Caco-2 (cell line): Measurements from ENCODE around the gene RHOG. TPM values are rescaled to one million over a fixed set of nuclear protein-coding genes. Genes with fewer than 3 reads are reported as not detected.

ENCODE experiments used
- BruUV-seq: library from RNA; stranded (reverse); fragments of 400-500 nt; replicated peaks from 2 replicates; lab custom pipeline; 2021; lab: Mats Ljungman, UMichigan
- CTCF ChIA-PET: fragments of 300-600 bp; sonication (Branson Sonifier 250); formaldehyde crosslinking; loops from one replicate; lab custom pipeline; 2022; ENCODE audit warnings: antibody characterized with exemption; lab: Charles Lee
- POLR2A ChIA-PET: fragments of 300-600 bp; sonication (Branson Sonifier 250); formaldehyde crosslinking; loops from one replicate; lab custom pipeline; 2022; ENCODE audit warnings: antibody characterized with exemption; lab: Charles Lee
- DNase-seq, 2 experiments: peaks; one replicate each; pipeline versions ENCODE4 v3.0.0 to v3.0.0-alpha.2; 2020 to 2022
- H3K27me3 ChIP-seq: replicated peaks from 2 replicates; pipeline ENCODE4 v1.6.0; 2011; ENCODE audit warnings: low read length; ENCODE audit not compliant: control insufficient read depth, insufficient read depth
- H3K36me3 ChIP-seq: 2 replicates; pipeline ENCODE4 v1.5.1; 2011; ENCODE audit warnings: low read length; ENCODE audit not compliant: control insufficient read depth, insufficient read depth
- H3K4me1 ChIP-seq: fragments of 250-450 bp; sonication (Bioruptor Pico); 2 replicates; pipeline ENCODE4 v1.5.1; 2020; ENCODE audit warnings: mild to moderate bottlenecking
- H3K4me3 ChIP-seq: 2 replicates; pipeline ENCODE4 v1.5.1; 2011; ENCODE audit warnings: low read depth, mild to moderate bottlenecking, control low read depth, low read length
- H3K9me3 ChIP-seq: fragments of 250-450 bp; sonication (Bioruptor Pico); 2 replicates; pipeline ENCODE4 v1.5.1; 2020; ENCODE audit warnings: mild to moderate bottlenecking, moderate library complexity
- H3K27ac Mint-ChIP-seq: one replicate; pipeline ENCODE4 v1.8.0; 2022; ENCODE audit warnings: mixed read lengths; ENCODE audit not compliant: unreplicated experiment
- H3K27me3 Mint-ChIP-seq: one replicate; pipeline ENCODE4 v1.8.0; 2022; ENCODE audit warnings: mixed read lengths; ENCODE audit not compliant: insufficient read depth, unreplicated experiment
- H3K36me3 Mint-ChIP-seq: one replicate; pipeline ENCODE4 v1.8.0; 2022; ENCODE audit warnings: mild to moderate bottlenecking, mixed read lengths; ENCODE audit not compliant: insufficient read depth, unreplicated experiment
- H3K4me1 Mint-ChIP-seq: one replicate; pipeline ENCODE4 v1.8.0; 2022; ENCODE audit warnings: low read depth, mixed read lengths; ENCODE audit not compliant: unreplicated experiment
- H3K4me3 Mint-ChIP-seq: one replicate; pipeline ENCODE4 v1.8.0; 2022; ENCODE audit warnings: mild to moderate bottlenecking, moderate library complexity, mixed read lengths; ENCODE audit not compliant: unreplicated experiment
- H3K9me3 Mint-ChIP-seq: one replicate; pipeline ENCODE4 v1.8.0; 2022; ENCODE audit warnings: mixed read lengths; ENCODE audit not compliant: unreplicated experiment
- intact Hi-C: fragments of 100-400 bp; cut with micrococcal nuclease; formaldehyde crosslinking; loops from one replicate; pipeline ENCODE4 v1.10.0; 2022; ENCODE audit not compliant: unreplicated experiment
- total RNA-seq: library from RNA; stranded (reverse); gene quantifications from 2 replicates; pipeline ENCODE4 v1.2.3, GENCODE V29; 2022
- TF ChIP-seq, protein P1 (sequence below), 2 experiments: fragments of 200-600 bp in 1 of 2; IDR thresholded peaks; 1 replicate in 1 of 2; 2 replicates in 1 of 2; pipeline versions ENCODE4 v1.5.1 to v1.8.0; 2011 to 2022; ENCODE audit warnings: antibody characterized with exemption in 1 of 2, control low read depth in 1 of 2, inconsistent platforms in 1 of 2, low read depth in 1 of 2, low read length in 1 of 2, mild to moderate bottlenecking in 1 of 2, moderate library complexity in 1 of 2; ENCODE audit not compliant: insufficient read depth in 1 of 2, severe bottlenecking in 1 of 2, unreplicated experiment in 1 of 2

The RHOG gene
- total RNA-seq, 1 experiment from 2014 or later, result 36.9 TPM

DNA sequence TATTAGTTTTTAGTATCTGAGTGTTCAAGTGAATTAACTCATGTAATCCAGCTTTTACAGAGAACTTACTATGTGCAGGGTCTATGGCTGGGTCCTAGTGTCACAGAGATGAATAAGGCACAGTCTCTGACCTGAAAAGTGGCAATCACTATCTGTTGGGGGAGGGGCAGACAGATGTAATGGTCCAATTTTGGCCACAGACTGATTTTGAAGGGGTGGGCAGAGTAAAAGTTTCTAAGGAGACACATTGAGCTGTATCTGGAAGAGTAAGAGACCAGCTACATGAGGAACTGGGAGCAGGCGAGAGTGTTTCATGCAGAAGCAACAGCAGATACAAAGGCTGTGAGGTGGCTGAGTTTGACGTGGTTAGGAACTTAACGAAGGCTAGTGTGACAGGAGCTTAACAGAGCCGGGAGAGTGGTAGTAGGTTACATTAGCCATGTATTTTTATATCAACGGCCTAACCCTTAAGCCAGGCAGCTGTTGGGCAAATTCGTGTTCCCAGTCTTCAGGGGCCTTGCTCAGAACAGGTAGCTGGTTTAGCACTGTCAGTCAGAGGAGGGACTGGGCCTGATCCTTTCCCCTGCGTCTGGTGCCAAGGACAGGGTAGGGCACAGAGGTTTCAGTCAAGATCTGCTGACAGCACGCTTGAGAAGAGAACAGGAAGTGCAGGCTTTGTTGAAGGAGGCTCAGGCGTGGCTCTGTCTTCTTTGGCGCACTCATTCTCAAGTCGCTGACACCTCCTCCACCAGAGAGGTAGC is 13.3 kb upstream of the RHOG start:
- Mint-ChIP-seq H3K9me3 (no peaks in the 10 kb centered on the region), H3K27ac (peak overlapping the region; percentile 69), H3K27me3 (no peaks in the 10 kb centered on the region), H3K4me1 (peaks cover 27% of the 10 kb centered on the region), H3K4me3 (peak overlapping the region; percentile 84), H3K36me3 (peaks cover 14% of the 10 kb centered on the region)
- H3K4me1 ChIP-seq, result peaks cover 15% of the 10 kb centered on the region
- no peaks in the 10 kb centered on the region for H3K36me3 ChIP-seq
- intact Hi-C loops, result loop anchor here (1.0 kb wide), 3 partner anchors 105 to 218 kb away; no protein-coding TSS in a partner anchor
- DNase-seq, result no peak
- no TSS peak for BruUV-seq
- H3K9me3 ChIP-seq, result no peaks in the 10 kb centered on the region
- TF ChIP-seq, protein P1, sequence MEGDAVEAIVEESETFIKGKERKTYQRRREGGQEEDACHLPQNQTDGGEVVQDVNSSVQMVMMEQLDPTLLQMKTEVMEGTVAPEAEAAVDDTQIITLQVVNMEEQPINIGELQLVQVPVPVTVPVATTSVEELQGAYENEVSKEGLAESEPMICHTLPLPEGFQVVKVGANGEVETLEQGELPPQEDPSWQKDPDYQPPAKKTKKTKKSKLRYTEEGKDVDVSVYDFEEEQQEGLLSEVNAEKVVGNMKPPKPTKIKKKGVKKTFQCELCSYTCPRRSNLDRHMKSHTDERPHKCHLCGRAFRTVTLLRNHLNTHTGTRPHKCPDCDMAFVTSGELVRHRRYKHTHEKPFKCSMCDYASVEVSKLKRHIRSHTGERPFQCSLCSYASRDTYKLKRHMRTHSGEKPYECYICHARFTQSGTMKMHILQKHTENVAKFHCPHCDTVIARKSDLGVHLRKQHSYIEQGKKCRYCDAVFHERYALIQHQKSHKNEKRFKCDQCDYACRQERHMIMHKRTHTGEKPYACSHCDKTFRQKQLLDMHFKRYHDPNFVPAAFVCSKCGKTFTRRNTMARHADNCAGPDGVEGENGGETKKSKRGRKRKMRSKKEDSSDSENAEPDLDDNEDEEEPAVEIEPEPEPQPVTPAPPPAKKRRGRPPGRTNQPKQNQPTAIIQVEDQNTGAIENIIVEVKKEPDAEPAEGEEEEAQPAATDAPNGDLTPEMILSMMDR (IDR thresholded peaks at IDR 0.05; ENCODE audit: insufficient read depth in 1 of 2, low read depth in 1 of 2, low read length in 1 of 2, severe bottlenecking in 1 of 2, unreplicated experiment in 1 of 2), result no peak
- H3K27me3 ChIP-seq, result no peaks in the 10 kb centered on the region
- POLR2A ChIA-PET, result interaction anchor here (0.8 to 2.6 kb wide), 4 partner anchors 13 to 207 kb away, joined by 3 to 11 read pairs (median 6); partner anchors contain the start of gene RHOG
- no peak overlapping the region for H3K4me3 ChIP-seq
- CTCF ChIA-PET, result interaction anchor here (0.7 to 3.6 kb wide), 22 partner anchors 11 to 219 kb away, joined by 3 to 80 read pairs (median 7); partner anchors contain the start of gene RHOG

DNA sequence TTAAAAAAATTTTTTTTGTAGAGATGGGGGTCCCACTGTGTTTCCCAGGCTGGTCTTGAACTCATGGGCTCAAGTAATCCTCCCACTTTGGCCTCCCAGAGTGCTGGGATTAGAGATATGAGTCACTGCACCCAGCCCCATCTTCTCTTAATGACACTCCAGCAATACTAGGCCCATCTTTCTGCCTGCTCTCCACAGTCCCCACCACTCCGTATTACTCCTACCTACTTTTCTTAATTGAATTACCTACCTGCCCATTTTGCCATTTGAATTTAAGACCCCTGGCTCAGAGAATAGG is 12.7 kb upstream of the RHOG start:
- no peaks in the 10 kb centered on the region for H3K9me3 ChIP-seq
- no peaks in the 10 kb centered on the region for H3K27me3 ChIP-seq
- ChIA-PET POLR2A (no interaction called here), CTCF (interaction anchor here (2.2 kb wide), 1 partner anchor 24 kb away, joined by 24 read pairs; no protein-coding TSS in a partner anchor)
- Mint-ChIP-seq H3K27ac (no peak overlapping the region), H3K36me3 (peaks cover 17% of the 10 kb centered on the region), H3K4me1 (peaks cover 33% of the 10 kb centered on the region), H3K4me3 (no peak overlapping the region), H3K27me3 (no peaks in the 10 kb centered on the region), H3K9me3 (no peaks in the 10 kb centered on the region)
- no TSS peak for BruUV-seq
- intact Hi-C loops, result no loop called here
- TF ChIP-seq, protein P1 (IDR thresholded peaks at IDR 0.05; ENCODE audit: insufficient read depth in 1 of 2, low read depth in 1 of 2, low read length in 1 of 2, severe bottlenecking in 1 of 2, unreplicated experiment in 1 of 2), result no peak
- no peaks in the 10 kb centered on the region for H3K36me3 ChIP-seq
- no peak for DNase-seq
- peaks cover 15% of the 10 kb centered on the region for H3K4me1 ChIP-seq
- no peak overlapping the region for H3K4me3 ChIP-seq

DNA sequence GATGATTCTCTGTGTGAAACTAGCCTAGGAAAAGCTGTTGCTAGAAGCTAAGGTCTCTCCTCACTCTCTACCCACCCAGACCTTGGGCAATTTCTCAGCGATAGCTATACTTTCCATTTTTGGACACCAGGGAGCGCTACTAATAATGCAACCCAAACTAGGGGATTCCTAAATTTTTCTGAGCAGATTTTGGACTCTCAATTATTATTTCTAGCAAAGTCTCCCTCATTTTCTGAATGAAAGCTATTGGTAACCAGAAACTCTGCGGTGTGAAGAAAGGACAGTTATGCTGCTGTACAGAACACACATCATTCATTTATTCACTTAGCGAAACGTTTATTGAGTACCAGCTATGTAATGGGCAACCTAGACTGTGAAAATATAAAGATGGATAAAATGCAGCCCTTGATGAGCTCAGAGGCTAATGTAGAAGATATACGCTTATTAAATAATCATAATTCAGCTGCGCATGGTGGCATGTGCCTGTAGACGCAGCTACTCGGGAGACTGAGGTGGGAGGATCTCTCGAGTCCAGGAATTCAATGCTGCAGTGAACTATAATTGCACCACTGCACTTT is 8.6 kb upstream of the RHOG start:
- Histone ChIP-seq H3K36me3 (no peaks in the 10 kb centered on the region), H3K4me1 (peaks cover 7% of the 10 kb centered on the region), H3K4me3 (no peak overlapping the region), H3K9me3 (no peaks in the 10 kb centered on the region), H3K27me3 (no peaks in the 10 kb centered on the region)
- Mint-ChIP-seq H3K27me3 (no peaks in the 10 kb centered on the region), H3K4me3 (no peak overlapping the region), H3K27ac (no peak overlapping the region), H3K36me3 (peaks cover 6% of the 10 kb centered on the region), H3K4me1 (peaks cover 19% of the 10 kb centered on the region), H3K9me3 (no peaks in the 10 kb centered on the region)
- intact Hi-C loops, result loop anchor here (1.0 kb wide), 1 partner anchor 223 kb away; no protein-coding TSS in a partner anchor
- ChIA-PET POLR2A (interaction anchor here (0.6 to 1.4 kb wide), 2 partner anchors 9 to 56 kb away, joined by 4 to 10 read pairs; partner anchors contain the start of gene RHOG), CTCF (interaction anchor here (0.6 to 3.4 kb wide), 28 partner anchors 8 to 338 kb away, joined by 3 to 81 read pairs (median 4); partner anchors contain the start of gene RHOG)
- no TSS peak for BruUV-seq
- DNase-seq, result peak in 1 of 2 experiments; percentile 70
- TF ChIP-seq, protein P1 (IDR thresholded peaks at IDR 0.05; ENCODE audit: insufficient read depth in 1 of 2, low read depth in 1 of 2, low read length in 1 of 2, severe bottlenecking in 1 of 2, unreplicated experiment in 1 of 2), result peak; percentile 67 to 74
